HG03159 (cell line): ENCODE measurements around the gene CCNH.

Experiments used
- ATAC-seq: cut with Tn5 transposase; IDR thresholded peaks from one replicate; pipeline ENCODE4 v1.9.1; 2021; ENCODE audit warnings: mild to moderate bottlenecking, moderate library complexity; ENCODE audit not compliant: unreplicated experiment

The CCNH gene

DNA sequence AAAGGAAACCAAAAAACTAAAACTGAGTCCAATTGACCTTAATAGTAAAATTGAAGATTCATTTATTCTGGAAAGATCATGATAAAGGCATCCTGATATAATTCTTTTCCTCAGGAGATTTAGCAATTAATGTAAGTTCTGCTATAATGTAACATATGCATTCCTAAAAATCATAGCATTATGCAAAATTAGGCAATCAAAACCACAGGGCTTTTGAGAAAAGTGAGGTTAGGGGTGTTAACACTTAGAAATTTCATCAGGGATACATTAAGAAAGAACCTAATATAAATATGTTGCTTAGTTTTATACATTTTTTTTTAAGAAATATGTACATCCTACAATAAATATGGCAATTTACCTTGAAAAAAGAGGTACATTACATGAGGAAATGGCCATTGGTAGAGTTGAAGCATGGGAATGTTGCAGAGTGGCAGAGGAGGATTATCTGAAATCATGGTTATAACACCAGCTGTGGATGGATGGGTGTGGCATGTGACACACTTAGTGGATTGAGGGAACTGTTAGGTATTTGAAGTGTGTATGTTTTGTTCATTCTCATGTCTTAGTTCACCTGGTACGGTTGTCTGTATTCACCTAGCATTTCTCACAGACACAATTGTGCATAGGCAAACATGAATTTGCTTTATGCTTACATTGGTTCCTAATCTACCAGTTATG, 51.1 kb downstream of the CCNH start:
- ATAC-seq = no peak

DNA sequence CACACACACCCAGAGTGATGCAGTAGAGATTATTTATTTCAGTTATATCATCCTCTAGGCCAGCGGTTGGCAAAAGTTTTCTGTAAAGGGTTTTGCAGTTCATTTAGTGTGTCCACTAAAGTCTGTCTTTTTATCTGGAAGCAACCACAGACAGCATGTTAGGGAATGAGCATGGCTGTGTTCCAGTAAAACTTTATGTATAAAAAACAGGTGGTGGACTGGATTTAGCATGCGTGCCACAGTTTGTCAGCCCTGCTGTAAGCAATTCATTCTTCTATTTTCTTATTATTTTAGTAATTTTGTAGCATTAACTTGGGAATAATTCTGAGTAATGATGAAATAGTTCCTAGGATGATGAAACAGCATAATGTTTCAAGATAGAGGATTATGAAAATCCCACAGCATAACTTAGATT, 51.7 kb downstream of the CCNH start:
- no peak for ATAC-seq

DNA sequence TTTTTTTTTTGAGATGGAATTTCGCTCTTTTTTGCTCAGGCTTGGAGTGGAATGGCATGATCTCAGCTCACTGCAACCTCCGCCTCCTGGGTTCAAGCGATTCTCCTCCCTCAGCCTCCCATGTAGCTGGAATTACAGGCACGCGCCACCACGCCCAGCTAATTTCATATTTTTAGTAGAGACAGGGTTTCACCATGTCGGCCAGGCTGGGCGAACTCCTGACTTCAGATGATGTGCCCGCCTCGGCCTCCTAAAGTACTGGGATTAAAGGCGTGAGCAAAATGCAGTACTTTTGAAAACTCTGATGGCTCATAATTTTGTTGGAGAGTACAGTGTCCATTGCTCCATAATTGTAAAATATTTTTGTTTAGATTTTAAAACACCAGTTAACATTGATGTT, 52.6 kb downstream of the CCNH start:
- no peak for ATAC-seq

DNA sequence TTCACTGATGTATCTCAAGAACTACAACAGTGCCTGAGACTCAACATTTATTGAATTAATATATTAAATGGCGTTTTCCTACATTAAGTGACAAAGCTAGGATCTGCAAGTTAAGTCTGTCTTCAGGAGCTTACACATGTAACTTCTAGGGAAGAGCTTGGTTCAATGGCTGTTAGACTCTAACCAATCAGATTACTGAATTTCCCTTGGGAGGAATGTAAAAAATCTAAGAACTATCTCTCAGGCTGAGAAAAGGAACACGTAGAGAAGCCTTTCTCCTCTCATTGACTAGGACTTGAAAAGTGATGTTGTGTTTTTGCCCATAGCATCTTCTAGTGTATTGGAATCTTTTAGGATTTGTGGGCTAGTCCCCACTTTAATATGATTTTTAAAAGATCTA, 53.6 kb downstream of the CCNH start:
- no peak for ATAC-seq

DNA sequence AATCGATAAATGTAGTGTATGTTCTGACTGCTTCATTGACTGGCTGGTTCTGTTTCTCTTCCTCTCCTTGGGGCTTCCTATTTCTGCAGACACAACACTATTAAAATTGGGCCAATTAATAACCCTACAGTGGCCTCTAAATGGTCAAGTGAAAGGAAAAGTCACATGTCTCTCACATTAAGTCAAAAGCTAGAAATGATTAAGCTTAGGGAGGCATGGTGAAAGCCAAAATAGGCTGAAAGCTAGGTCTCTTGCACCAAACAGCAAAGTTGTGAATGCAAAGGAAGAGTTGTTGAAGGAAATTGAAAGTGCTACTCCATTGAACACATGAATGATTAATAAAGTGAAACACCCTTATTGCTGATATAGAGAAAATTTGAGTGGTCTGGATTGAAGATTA, 58.2 kb downstream of the CCNH start:
- ATAC-seq = peak; percentile 97

DNA sequence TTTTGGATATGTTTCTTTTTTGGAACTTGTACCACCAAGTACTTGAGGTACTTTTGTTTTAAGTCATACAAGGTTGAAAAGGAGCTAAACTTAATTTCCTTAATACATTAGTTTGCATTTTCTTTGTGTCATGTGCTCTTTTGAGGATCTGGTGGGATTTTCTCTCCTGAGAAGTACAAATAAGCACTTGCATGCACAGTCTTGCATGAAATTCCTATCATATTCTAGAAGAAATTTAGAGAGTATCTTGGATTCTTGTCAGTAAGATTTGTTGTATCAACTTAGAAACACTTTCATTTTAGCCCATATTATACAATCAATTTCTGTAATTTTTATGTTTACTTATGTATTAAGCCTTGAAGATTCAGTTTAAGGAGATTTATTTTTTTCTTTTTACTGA, 64.9 kb downstream of the CCNH start:
- ATAC-seq = no peak

DNA sequence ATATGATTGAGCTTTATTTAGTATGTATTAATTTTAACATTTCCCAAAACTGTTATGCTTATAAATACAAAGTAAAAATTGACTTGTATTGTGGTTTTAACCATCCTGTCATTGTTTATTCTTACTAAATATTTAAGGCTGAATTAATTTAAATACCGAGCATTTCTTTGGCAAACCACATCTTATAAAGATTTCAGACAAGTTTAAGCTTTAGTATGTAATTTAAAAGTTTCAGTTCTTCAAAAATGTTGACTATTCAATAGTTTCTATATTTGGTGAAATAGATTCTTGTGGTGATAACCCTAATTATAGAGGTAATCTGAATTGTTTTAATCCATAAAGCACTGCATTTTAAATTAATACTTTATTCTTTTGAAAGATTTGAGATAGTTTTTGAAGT, 65.5 kb downstream of the CCNH start:
- ATAC-seq = peak; percentile 64
